Activated B cell treated with CpG ODN at 0.5 μM for 24 hours (primary cell): ENCODE measurements around the gene DDIAS. TPM values are rescaled to one million over a fixed set of nuclear protein-coding genes. Genes with fewer than 3 reads are reported as not detected.

Experiments used
- ATAC-seq: fragments of 200-7000 bp; cut with Tn5 transposase; one replicate; pipeline ENCODE4 v1.10.0; 2021; ENCODE audit warnings: low read depth, mild to moderate bottlenecking, moderate library complexity
- CTCF ChIA-PET: fragments of 350-600 bp; sonication (Branson Sonifier 250); formaldehyde crosslinking; loops from one replicate; lab custom pipeline; 2021; ENCODE audit warnings: antibody characterized with exemption; lab: Charles Lee
- POLR2A ChIA-PET: fragments of 350-600 bp; sonication (Branson Sonifier 250); formaldehyde crosslinking; loops from one replicate; lab custom pipeline; 2021; ENCODE audit warnings: antibody characterized with exemption; lab: Charles Lee
- DNase-seq: peaks from one replicate; pipeline ENCODE4 v3.0.0; 2022
- H3K27ac Mint-ChIP-seq: one replicate; pipeline ENCODE4 v1.8.0; 2020; ENCODE audit warnings: mixed read lengths
- H3K27me3 Mint-ChIP-seq: one replicate; pipeline ENCODE4 v1.8.0; 2021; ENCODE audit warnings: mixed read lengths
- H3K36me3 Mint-ChIP-seq: one replicate; pipeline ENCODE4 v1.8.0; 2021; ENCODE audit warnings: low read depth, mixed read lengths
- H3K4me1 Mint-ChIP-seq: one replicate; pipeline ENCODE4 v1.8.0; 2021; ENCODE audit warnings: mixed read lengths
- H3K4me3 Mint-ChIP-seq: one replicate; pipeline ENCODE4 v1.8.0; 2020; ENCODE audit warnings: mild to moderate bottlenecking, mixed read lengths
- H3K9me3 Mint-ChIP-seq: one replicate; pipeline ENCODE4 v1.8.0; 2020; ENCODE audit warnings: mixed read lengths
- intact Hi-C: fragments of 100-400 bp; cut with micrococcal nuclease; formaldehyde crosslinking; loops from one replicate; pipeline ENCODE4 v1.15.1; 2024
- total RNA-seq: library from RNA; stranded (reverse); gene quantifications from 2 replicates; pipeline ENCODE4 v1.2.3, GENCODE V29; 2022
- TF ChIP-seq, protein P1 (sequence below): fragments of 200-600 bp; IDR thresholded peaks from one replicate; pipeline ENCODE4 v1.8.0; 2022; ENCODE audit warnings: antibody characterized with exemption, mild to moderate bottlenecking

The DDIAS gene
- total RNA-seq, 1 donor from 2014 or later = 4.7 TPM

DNA sequence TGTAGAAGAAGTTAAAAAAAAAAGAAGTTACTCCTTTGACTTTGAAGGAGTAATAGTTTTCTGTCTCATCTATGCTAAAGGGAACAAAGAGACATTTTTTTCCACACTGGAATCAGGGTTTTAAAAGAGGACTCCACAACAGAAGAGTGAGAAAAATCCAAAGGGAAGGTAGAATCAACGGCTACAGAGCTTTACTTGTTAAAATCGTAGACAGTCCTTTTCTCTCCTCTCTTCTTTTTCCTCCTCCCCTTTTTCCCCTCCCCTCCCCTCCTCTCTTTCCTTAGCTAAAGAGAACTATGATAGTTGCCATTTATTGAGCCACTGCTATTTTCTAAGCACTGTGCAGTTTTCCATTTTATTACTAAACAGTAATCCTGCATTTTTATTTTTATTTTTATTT, 29.2 kb downstream of the DDIAS start:
- Mint-ChIP-seq H3K27ac (peak overlapping the region; percentile 74), H3K36me3 (peaks cover 2% of the 10 kb centered on the region), H3K9me3 (no peaks in the 10 kb centered on the region), H3K4me3 (no peak overlapping the region), H3K27me3 (no peaks in the 10 kb centered on the region), H3K4me1 (peaks cover 65% of the 10 kb centered on the region)
- TF ChIP-seq, protein P1, sequence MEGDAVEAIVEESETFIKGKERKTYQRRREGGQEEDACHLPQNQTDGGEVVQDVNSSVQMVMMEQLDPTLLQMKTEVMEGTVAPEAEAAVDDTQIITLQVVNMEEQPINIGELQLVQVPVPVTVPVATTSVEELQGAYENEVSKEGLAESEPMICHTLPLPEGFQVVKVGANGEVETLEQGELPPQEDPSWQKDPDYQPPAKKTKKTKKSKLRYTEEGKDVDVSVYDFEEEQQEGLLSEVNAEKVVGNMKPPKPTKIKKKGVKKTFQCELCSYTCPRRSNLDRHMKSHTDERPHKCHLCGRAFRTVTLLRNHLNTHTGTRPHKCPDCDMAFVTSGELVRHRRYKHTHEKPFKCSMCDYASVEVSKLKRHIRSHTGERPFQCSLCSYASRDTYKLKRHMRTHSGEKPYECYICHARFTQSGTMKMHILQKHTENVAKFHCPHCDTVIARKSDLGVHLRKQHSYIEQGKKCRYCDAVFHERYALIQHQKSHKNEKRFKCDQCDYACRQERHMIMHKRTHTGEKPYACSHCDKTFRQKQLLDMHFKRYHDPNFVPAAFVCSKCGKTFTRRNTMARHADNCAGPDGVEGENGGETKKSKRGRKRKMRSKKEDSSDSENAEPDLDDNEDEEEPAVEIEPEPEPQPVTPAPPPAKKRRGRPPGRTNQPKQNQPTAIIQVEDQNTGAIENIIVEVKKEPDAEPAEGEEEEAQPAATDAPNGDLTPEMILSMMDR = no peak
- ATAC-seq (no peak), DNase-seq (no peak)
- ChIA-PET POLR2A (interaction anchor here (0.6 to 2.0 kb wide), 10 partner anchors 9 to 226 kb away, joined by 3 to 19 read pairs (median 4); no protein-coding TSS in a partner anchor), CTCF (interaction anchor here (0.7 to 2.0 kb wide), 3 partner anchors 12 to 319 kb away, joined by 3 to 6 read pairs (median 3); no protein-coding TSS in a partner anchor)
- intact Hi-C loops = loop anchor here (2.0 kb wide), 2 partner anchors 30 to 42 kb away; no protein-coding TSS in a partner anchor

DNA sequence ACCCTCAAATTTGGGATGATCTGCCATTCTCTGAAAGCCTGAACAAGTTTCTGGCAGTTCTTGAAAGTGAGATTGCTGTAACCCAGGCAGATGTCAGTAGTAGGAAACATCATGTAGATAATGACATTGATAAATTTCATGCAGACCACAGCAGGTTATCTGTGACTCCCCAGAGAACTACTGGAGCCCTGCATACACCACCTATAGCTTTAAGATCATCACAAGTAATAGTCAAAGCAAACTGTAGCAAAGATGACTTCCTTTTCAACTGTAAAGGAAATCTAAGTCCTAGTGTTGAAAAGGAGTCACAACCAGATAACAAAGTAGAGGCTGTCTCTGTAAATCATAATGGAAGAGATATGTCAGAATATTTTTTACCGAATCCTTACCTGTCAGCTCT, 31.0 kb downstream of the DDIAS start:
- ATAC-seq (no peak), DNase-seq (no peak)
- TF ChIP-seq, protein P1 = no peak
- ChIA-PET POLR2A (interaction anchor here (0.6 to 1.0 kb wide), 4 partner anchors 12 to 203 kb away, joined by 3 to 6 read pairs (median 4); no protein-coding TSS in a partner anchor), CTCF (interaction anchor here (0.7 kb wide), 1 partner anchor 65 kb away, joined by 6 read pairs; no protein-coding TSS in a partner anchor)
- H3K36me3 Mint-ChIP-seq = peaks cover 2% of the 10 kb centered on the region
- peaks cover 57% of the 10 kb centered on the region for H3K4me1 Mint-ChIP-seq
- intact Hi-C loops = no loop called here
- no peak overlapping the region for H3K4me3 Mint-ChIP-seq
- H3K9me3 Mint-ChIP-seq = no peaks in the 10 kb centered on the region
- H3K27ac Mint-ChIP-seq = peak overlapping the region; percentile 55
- no peaks in the 10 kb centered on the region for H3K27me3 Mint-ChIP-seq

GRCh38 chr11:82936261-82936660, 34.7 kb downstream of the DDIAS start:
- no peak overlapping the region for H3K4me3 Mint-ChIP-seq
- POLR2A ChIA-PET = no interaction called here
- H3K27me3 Mint-ChIP-seq = no peaks in the 10 kb centered on the region
- DNase-seq (no peak), ATAC-seq (no peak)
- no peaks in the 10 kb centered on the region for H3K9me3 Mint-ChIP-seq
- intact Hi-C loops = no loop called here
- TF ChIP-seq, protein P1 = no peak
- no peak overlapping the region for H3K27ac Mint-ChIP-seq
- peaks cover 22% of the 10 kb centered on the region for H3K4me1 Mint-ChIP-seq
- H3K36me3 Mint-ChIP-seq = peaks cover 2% of the 10 kb centered on the region
- CTCF ChIA-PET = no interaction called here

- DNase-seq (no peak), ATAC-seq (no peak)
- Mint-ChIP-seq H3K4me1 (peaks cover 9% of the 10 kb centered on the region), H3K36me3 (peaks cover 2% of the 10 kb centered on the region), H3K9me3 (no peaks in the 10 kb centered on the region), H3K4me3 (no peak overlapping the region), H3K27ac (no peak overlapping the region), H3K27me3 (no peaks in the 10 kb centered on the region)
- POLR2A ChIA-PET = no interaction called here
- intact Hi-C loops = no loop called here
- TF ChIP-seq, protein P1 = no peak
- CTCF ChIA-PET = interaction anchor here (1.1 kb wide), 1 partner anchor 8 kb away, joined by 3 read pairs; no protein-coding TSS in a partner anchor
Observed at GRCh38 chr11:82937554-82937953, 36.0 kb downstream of the DDIAS start.

DNA sequence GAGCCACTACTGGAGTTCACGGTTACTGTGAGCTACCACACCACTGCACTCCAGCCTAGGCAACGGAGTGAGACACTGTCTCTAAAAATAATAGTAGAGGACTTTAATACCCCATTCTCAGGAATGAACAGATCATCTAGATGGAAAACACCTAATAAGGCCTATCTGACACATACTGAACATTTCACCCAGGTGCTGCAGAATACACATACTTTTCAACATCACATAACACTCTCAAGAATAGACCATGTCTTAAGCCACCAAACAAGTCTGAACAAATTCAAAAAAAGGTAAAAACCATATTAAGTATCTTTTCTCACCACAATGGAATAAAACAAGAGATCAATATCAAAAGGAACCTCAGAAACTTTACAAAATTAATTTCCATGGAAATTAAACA, 37.9 kb downstream of the DDIAS start:
- H3K27ac Mint-ChIP-seq = no peak overlapping the region
- CTCF ChIA-PET = no interaction called here

More for the DNA sequence above, 37.9 kb downstream of the DDIAS start:
- no peaks in the 10 kb centered on the region for H3K4me1 Mint-ChIP-seq
- POLR2A ChIA-PET = no interaction called here
- no peak overlapping the region for H3K4me3 Mint-ChIP-seq
- intact Hi-C loops = no loop called here
- H3K9me3 Mint-ChIP-seq = no peaks in the 10 kb centered on the region
- ATAC-seq (no peak), DNase-seq (no peak)
- H3K36me3 Mint-ChIP-seq = no peaks in the 10 kb centered on the region
- H3K27me3 Mint-ChIP-seq = no peaks in the 10 kb centered on the region
- TF ChIP-seq, protein P1 = no peak
